ENCODE results near the gene GABBR2. TPM values are rescaled to one million over a fixed set of nuclear protein-coding genes. Genes with fewer than 3 reads are reported as not detected.

The GABBR2 gene
- total RNA-seq, 4 donors from 2014 or later: not detected

GRCh38 chr9:98396656-98397055 is 312.1 kb downstream of the GABBR2 start:
- ATAC-seq (ENCODE audit: low FRiP score) (no peak), DNase-seq (ENCODE audit: low spot score) (no peak)
- no peak for TF ChIP-seq CTCF (IDR thresholded peaks at IDR 0.05)

GRCh38 chr9:98396236-98396635 is 312.5 kb downstream of the GABBR2 start:
- DNase-seq (ENCODE audit: low spot score) (no peak), ATAC-seq (ENCODE audit: low FRiP score) (no peak)
- no peak for TF ChIP-seq CTCF (IDR thresholded peaks at IDR 0.05)

GRCh38 chr9:98391867-98392266 is 316.9 kb downstream of the GABBR2 start:
- ATAC-seq (ENCODE audit: low FRiP score) (no peak), DNase-seq (ENCODE audit: low spot score) (no peak)
- no peak for TF ChIP-seq CTCF (IDR thresholded peaks at IDR 0.05)

- ATAC-seq (ENCODE audit: low FRiP score): no peak
- DNase-seq (ENCODE audit: low spot score): no peak
- TF ChIP-seq CTCF (IDR thresholded peaks at IDR 0.05): no peak
These were observed 317.3 kb downstream of the GABBR2 start for GRCh38 chr9:98391406-98391805.

- no peak for TF ChIP-seq CTCF (IDR thresholded peaks at IDR 0.05)
- ATAC-seq (ENCODE audit: low FRiP score): no peak
- no peak for DNase-seq (ENCODE audit: low spot score)
These were observed 323.0 kb downstream of the GABBR2 start for GRCh38 chr9:98385751-98386150.

GRCh38 chr9:98383758-98384157 is 325.0 kb downstream of the GABBR2 start:
- DNase-seq (ENCODE audit: low spot score) (no peak), ATAC-seq (ENCODE audit: low FRiP score) (no peak)
- TF ChIP-seq CTCF (IDR thresholded peaks at IDR 0.05): no peak

- no peak for DNase-seq (ENCODE audit: low spot score)
- no peak for TF ChIP-seq CTCF (IDR thresholded peaks at IDR 0.05)
- ATAC-seq (ENCODE audit: low FRiP score): no peak
These were observed 327.2 kb downstream of the GABBR2 start for GRCh38 chr9:98381311-98382103.

Data from omental fat pad (tissue), 4 donors.